G401.6 (cell line): ENCODE results near the gene SDCCAG8.
A peak's percentile ranks its signal among the peaks of the same experiment; 100 is the strongest.

Source experiments
- FAIRE-seq: peaks from 2 replicates; lab custom pipeline; 2012; peaks lifted over from hg19 to GRCh38; lab: Jason Lieb, UNC

The SDCCAG8 gene

GRCh38 chr1:243254233-243254926, 1.5 kb upstream of the SDCCAG8 start:
- FAIRE-seq = no peak

- FAIRE-seq = peak; percentile 97
These were observed 682 bp upstream of the SDCCAG8 start, which contains the start of gene CEP170 for GRCh38 chr1:243254927-243255790. Gene CEP170, minus strand, starts transcription at chr1:243255281. Its CDS starts 30,001 bp downstream, at chr1:243225280.

GRCh38 chr1:243256590-243256989, 749 bp downstream of the SDCCAG8 start:
- no peak for FAIRE-seq

- FAIRE-seq = no peak
These were observed 1.3 kb downstream of the SDCCAG8 start for GRCh38 chr1:243257189-243257588.

DNA sequence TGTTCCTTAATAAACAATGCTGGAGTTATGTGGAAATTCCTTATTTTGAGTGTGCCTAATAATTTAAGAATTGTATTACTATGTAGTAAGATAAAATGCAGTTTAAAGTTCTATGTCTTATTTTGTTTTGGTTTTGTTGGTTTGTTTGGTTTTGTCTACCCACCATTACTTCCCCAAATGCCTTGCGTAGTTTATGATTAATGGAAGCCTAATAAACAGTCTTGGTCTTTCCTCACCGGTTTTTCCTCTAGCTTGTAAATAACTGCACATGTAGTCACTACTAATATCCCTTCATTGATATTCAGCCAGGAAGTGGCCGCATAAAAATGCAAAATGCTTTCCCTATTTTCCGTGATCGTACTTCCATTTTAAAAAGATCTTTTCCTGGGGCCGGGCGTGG, 2.9 kb downstream of the SDCCAG8 start:
- no peak for FAIRE-seq

DNA sequence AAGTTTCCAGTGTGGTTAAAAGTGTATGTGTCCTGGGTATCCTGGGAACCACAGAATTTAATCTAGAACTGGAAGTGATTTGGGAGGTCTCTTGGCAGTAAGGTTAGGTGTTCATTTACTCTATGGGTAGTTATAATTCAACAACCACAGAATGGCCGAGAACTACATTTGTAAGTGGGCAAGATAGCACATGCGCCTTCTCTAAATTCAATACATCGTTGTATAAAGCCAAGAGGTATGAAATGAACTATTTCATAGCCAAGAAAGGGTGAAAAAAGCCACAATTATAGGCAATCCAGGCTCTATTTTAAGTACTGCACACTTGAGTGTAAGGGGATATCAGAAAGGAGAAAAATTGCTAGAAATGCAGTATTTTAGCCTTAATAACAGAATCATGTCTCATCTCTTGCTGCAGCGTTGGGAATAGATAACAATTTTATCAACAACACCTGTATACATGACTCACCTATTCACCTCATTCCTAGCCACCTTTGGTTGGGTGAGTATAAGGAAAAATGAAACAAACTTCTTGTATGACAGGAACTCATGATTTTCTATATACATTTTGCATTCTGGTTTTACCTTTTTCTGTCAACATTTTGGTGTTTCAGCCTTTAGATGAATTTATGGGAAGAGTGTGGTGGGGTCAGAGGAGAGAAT, 4.5 kb downstream of the SDCCAG8 start:
- FAIRE-seq = no peak

DNA sequence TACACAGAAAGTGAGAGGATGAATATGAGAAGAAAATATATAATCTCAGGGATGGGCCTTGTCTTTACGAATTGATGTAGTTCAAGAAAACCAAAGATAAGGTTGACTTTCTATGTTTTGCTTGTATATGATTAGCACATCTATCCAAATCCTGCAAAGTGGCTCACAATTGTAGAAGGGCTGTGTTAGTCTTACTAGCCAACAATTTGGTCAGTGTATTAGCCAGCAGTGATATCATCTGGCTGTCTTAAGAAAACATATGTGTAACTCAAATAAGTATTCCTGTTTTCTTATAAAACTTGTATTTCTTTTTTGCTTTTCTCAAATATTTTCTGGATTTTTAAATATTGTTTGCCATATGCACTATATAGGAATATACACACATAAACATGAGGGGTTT, 5.5 kb downstream of the SDCCAG8 start:
- FAIRE-seq = no peak

GRCh38 chr1:243264717-243265116, 8.9 kb downstream of the SDCCAG8 start:
- no peak for FAIRE-seq

- FAIRE-seq = no peak
These were observed 10.4 kb downstream of the SDCCAG8 start for GRCh38 chr1:243266231-243266630.

DNA sequence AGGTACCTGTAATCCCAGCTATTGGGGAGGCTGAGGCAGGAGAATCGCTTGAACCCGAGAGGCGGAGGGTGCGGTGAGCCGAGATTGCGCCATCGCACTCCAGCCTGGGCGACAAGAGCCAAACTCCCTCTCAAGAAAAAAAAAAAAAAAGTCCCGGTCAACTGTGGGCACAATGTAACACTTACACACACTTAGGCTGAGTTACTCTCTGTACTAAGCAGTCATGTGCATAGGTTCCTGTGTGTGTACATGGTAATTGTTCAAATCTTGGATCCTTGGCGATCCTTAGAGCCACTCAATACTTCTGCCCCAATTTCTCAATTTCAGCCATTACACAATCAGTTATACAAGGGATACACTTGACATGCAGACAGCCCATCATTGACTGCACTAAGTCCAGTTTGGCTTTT, 11.6 kb downstream of the SDCCAG8 start:
- FAIRE-seq = no peak

- FAIRE-seq = no peak
These were observed 12.2 kb downstream of the SDCCAG8 start for GRCh38 chr1:243267914-243268653.

DNA sequence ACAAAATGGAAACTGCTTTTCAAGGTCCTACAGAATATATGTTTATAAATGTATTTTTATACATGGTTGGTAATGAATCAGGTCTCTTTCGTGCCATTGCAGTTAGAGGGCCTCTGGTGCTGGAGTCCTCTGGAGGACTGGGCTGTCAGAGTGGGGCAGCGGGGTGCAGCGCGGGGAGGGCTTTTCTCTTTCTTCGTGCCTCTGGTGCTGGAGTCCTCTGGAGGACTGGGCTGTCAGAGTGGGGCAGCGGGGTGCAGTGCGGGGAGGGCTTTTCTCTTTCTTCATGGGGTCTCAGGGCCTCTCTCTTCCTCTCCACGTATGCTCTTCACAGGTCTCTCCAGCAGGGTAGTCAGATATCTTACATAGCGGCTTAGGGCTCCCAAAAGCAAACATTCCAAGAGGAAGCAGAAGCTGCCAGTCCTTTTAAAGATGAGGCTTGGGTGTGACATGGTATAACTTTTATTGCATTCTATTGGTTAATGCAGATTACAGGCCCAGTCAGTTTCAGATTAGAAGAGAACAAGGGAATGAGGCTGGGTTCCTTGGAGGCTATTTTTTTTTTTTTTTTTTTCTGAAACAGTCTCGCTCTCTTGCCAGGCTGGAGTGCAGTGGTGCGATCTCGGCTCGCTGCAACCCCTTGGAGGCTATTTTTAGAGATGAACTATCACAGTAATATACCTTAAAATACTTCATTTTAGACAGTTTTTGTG, 13.1 kb downstream of the SDCCAG8 start:
- no peak for FAIRE-seq

- no peak for FAIRE-seq
These were observed 13.6 kb downstream of the SDCCAG8 start for GRCh38 chr1:243269461-243269801.

- no peak for FAIRE-seq
These were observed 14.4 kb downstream of the SDCCAG8 start for GRCh38 chr1:243270097-243270864.

- FAIRE-seq = no peak
These were observed 16.2 kb downstream of the SDCCAG8 start for GRCh38 chr1:243271996-243272395.

GRCh38 chr1:243272401-243272800, 16.6 kb downstream of the SDCCAG8 start:
- no peak for FAIRE-seq

DNA sequence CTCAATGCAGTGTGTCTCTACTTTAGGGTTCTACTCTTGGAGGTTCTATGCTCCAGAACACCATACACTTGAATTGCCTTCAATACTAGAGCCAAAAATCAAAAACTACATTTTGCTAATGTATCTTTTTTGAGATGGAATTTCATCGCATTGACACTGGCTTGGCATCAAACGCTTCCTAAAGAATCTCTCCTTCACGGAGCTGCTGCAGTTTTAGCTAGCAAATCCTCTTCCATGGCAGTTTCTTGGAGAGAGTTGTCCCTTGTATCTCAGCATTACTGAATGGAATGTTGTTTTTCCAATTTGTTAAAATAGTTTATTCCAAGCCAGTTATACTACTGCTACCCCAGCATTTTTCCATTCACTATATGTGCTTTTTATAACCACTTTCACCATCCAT, 17.7 kb downstream of the SDCCAG8 start:
- no peak for FAIRE-seq

DNA sequence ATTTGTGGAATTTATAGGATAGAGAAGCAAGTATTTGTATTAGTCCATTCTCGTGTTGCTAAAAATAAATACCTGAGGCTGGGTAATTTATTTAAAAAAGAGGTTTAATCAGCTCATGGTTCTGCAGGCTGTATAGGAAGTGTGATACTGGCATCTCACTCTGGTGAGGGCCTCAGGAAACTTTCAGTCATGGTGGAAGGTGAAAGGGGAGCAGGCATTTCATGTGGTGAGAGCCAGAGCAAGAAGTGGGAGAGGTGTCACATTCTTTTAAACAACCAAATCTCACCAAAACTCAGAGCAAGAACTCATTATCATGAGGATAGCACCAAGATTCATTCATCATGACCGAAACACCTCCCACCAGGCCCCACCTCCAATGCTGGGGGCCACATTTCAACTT, 18.1 kb downstream of the SDCCAG8 start:
- FAIRE-seq = no peak

DNA sequence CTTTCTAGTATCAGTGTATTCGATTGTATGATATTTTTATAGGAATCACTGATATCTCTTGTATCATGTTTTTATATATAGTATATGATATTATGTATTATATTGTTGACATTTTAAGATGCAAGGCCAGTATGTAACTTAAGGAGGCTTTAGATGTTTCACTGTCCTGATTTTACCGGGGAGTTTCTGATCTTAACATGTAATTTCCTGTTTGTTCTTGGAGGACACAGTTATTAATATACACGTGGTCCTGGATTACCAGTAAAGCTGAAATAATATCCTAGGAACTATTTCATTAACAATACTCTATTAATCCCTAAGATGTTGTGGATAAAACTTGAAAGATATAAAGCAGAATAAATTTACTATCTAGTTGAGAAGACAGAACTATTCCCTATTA, 19.5 kb downstream of the SDCCAG8 start:
- no peak for FAIRE-seq

DNA sequence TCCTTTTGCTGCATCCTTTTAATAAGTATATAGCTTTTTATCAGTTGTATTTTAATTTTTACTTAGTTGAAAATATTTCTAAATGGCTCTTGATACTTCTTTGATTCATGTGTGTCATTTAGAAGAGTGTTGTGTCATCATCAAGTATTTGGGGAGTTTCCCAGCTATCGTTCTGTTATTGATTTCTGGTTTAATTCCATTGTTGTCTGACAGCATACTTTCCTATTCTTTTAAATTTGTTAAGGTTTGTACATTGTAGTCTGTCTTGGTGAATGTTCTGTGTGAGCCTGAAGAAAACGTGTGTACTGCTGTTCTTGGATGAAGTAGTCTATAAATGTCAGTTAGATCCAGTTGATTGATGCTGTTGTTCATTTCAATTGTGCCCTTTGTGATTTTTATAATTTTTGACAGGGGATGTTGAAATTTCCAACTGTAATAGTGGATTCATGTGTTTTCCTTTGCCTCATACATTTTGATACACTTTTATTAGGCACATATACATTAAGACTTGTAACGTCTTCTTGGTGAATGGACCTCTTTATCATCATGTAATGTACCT, 24.8 kb downstream of the SDCCAG8 start:
- FAIRE-seq = no peak

- FAIRE-seq = no peak
These were observed 25.8 kb downstream of the SDCCAG8 start for GRCh38 chr1:243281672-243282071.
